AG04449 (cell line): Measurements from ENCODE around the gene ISCU.
"Not testable (repeated sequence)": the region's sequence is repeated elsewhere in the genome, so short reads cannot be mapped to it uniquely, and the experiment has no call there.

Source experiments
- CTCF ChIA-PET: fragments of 350-600 bp; formaldehyde crosslinking; extraction: SDS; loops from one replicate; lab custom pipeline; 2021; ENCODE audit warnings: antibody characterized with exemption; lab: Yijun Ruan, JAX
- POLR2A ChIA-PET: fragments of 400-600, 350-600 bp; formaldehyde crosslinking; extraction: SDS; loops from one replicate; lab custom pipeline; 2020; ENCODE audit warnings: antibody characterized with exemption, inconsistent platforms; lab: Yijun Ruan, JAX
- DNase-seq: peaks from one replicate; pipeline ENCODE4 v3.0.0-alpha.2; 2010; ENCODE audit warnings: low read depth, low spot score
- H3K4me3 ChIP-seq: 2 replicates; pipeline ENCODE4 v1.5.1; 2011; ENCODE audit warnings: low read depth, mild to moderate bottlenecking, control low read depth, low read length
- TF ChIP-seq, protein P1 (sequence below): IDR thresholded peaks from one replicate; pipeline ENCODE4 v1.5.1; 2011; ENCODE audit warnings: mild to moderate bottlenecking, moderate library complexity, low read length, control low read depth, inconsistent platforms; ENCODE audit not compliant: insufficient read depth; ENCODE audit errors: missing control alignments

The ISCU gene

DNA sequence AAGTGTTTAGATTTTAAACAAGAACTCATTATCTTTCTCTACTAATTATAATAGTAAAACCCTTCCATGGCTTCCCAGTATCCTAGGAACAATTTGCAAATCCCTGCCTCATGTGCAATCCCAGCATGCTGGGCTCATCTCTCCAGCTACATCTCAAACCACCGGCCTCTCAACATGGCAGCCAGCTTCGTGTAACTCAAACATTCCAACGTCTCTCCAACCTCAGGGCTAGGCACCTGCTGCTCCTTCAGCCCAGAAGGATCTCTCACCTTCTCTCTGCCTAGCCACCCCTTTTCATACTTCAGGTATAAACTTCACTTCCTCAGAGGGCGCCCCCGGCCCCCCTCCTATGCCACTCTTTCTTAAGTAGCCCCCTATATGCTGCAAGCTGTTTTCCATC is 8.6 kb upstream of the ISCU start:
- no peak for DNase-seq
- ChIA-PET CTCF (interaction anchor here (1.6 to 2.0 kb wide), 2 partner anchors 8 to 64 kb away, joined by 4 to 7 read pairs; partner anchors contain the start of gene ISCU), POLR2A (no interaction called here)
- no peak overlapping the region for H3K4me3 ChIP-seq
- TF ChIP-seq, protein P1, sequence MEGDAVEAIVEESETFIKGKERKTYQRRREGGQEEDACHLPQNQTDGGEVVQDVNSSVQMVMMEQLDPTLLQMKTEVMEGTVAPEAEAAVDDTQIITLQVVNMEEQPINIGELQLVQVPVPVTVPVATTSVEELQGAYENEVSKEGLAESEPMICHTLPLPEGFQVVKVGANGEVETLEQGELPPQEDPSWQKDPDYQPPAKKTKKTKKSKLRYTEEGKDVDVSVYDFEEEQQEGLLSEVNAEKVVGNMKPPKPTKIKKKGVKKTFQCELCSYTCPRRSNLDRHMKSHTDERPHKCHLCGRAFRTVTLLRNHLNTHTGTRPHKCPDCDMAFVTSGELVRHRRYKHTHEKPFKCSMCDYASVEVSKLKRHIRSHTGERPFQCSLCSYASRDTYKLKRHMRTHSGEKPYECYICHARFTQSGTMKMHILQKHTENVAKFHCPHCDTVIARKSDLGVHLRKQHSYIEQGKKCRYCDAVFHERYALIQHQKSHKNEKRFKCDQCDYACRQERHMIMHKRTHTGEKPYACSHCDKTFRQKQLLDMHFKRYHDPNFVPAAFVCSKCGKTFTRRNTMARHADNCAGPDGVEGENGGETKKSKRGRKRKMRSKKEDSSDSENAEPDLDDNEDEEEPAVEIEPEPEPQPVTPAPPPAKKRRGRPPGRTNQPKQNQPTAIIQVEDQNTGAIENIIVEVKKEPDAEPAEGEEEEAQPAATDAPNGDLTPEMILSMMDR, result no peak

DNA sequence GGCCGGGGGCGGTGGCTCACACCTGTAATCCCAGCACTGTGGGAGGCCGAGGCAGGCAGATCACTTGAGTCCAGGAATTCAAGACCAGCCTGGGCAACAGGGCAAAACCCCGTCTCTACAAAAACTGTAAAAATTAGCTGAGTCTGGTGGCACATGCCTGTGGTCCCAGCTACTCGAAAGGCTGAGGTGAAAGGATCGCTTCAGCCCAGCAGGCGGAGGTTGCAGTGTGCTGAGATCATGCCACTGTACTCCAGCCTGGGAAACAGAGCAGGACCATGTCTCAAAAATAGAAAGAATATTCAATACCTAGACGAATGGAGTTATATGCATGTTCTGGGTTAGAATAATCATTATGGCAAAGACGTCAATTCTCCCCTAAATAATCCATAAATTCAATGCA is 7.0 kb upstream of the ISCU start:
- POLR2A ChIA-PET, H3K4me3 ChIP-seq, DNase-seq: not testable (repeated sequence)
- CTCF ChIA-PET, result interaction anchor here (0.9 to 24.1 kb wide), 3 partner anchors 9 to 59 kb away, joined by 3 to 1115 read pairs (median 4); no protein-coding TSS in a partner anchor

DNA sequence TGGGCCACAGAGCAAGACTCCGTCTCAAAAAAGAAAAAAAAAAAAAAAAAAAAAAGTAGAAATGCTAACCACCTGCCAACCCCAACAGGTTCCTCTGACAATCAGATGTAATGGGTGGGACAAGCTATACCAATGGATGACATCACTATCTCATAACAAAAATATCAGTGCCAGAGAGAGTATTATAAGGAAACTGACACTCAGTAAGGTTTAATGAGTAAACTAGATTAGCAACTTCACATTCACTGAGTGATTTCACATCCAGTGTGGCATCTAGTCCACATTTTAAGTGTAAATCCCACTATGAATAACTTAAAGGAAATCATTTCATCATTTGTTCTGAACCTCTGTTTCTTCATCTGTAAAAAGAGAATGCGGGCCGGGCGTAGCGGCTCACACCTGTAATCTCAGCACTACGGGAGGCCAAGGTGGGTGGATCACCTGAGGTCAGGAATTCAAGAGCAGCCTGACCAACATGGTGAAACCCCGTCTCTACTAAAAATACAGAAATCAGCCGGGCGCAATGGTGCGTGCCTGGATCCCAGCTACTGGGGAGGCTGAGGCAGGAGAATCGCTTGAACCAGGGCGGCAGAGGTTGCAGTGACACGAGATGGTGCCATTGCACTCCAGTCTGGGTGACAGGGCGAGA is 3.3 kb upstream of the ISCU start:
- TF ChIP-seq, protein P1, result no peak
- CTCF ChIA-PET, result interaction anchor here (0.6 to 24.1 kb wide), 3 partner anchors 55 to 704 kb away, joined by 3 to 1115 read pairs (median 3); no protein-coding TSS in a partner anchor
- POLR2A ChIA-PET, result interaction anchor here (0.5 kb wide), 1 partner anchor 132 kb away, joined by 3 read pairs; no protein-coding TSS in a partner anchor
- H3K4me3 ChIP-seq, result no peak overlapping the region; the same call in 1 of the 2 replicates
- no peak for DNase-seq

DNA sequence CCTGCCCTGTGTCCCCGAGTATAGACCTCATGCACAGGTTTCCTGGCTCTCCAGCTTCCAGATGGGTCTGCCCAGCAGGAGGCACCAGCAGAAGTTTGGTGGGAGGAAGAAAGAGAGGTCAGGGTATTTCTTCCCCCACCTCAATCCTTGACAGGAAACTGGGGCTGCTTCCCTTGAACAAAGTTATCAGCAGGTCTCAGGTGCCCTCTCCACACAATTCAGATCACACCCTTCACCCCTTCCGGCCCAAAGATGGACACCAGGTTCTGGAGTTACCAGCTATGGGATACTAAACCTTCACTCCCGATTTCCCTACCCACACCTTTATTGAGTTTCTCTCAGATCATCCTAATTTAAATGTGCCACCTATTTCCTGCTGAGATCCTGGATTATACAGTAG is 2.6 kb upstream of the ISCU start:
- peak overlapping the region; percentile 97 for H3K4me3 ChIP-seq
- ChIA-PET CTCF (interaction anchor here (0.6 to 24.1 kb wide), 2 partner anchors 55 to 251 kb away, joined by 3 to 1115 read pairs; no protein-coding TSS in a partner anchor), POLR2A (no interaction called here)
- TF ChIP-seq, protein P1, result no peak
- DNase-seq, result no peak

DNA sequence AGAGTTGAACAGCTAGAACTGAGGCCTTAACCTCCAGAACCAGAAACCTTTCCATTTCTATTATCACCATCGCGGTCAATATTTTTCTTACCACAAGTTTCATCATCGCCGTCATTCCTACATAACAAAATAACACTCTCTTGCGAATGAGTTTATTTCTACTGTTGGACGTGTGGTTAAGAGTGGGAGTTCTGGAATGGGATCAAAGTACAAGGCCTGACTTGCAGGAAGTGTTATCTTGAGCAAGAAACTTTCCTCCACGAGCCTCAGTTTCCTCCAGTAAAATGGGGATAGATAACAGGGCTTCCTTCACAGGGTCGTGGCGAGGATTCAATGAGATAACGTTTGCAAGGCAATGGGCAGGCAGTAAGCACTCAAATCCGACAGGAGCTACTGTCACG is 2.1 kb upstream of the ISCU start:
- DNase-seq, result no peak
- TF ChIP-seq, protein P1, result no peak
- H3K4me3 ChIP-seq, result peak overlapping the region; percentile 97
- ChIA-PET CTCF (interaction anchor here (2.8 to 24.1 kb wide), 2 partner anchors 11 to 54 kb away, joined by 12 to 1115 read pairs; no protein-coding TSS in a partner anchor), POLR2A (interaction anchor here (0.5 kb wide), 1 partner anchor 81 kb away, joined by 5 read pairs; no protein-coding TSS in a partner anchor)

DNA sequence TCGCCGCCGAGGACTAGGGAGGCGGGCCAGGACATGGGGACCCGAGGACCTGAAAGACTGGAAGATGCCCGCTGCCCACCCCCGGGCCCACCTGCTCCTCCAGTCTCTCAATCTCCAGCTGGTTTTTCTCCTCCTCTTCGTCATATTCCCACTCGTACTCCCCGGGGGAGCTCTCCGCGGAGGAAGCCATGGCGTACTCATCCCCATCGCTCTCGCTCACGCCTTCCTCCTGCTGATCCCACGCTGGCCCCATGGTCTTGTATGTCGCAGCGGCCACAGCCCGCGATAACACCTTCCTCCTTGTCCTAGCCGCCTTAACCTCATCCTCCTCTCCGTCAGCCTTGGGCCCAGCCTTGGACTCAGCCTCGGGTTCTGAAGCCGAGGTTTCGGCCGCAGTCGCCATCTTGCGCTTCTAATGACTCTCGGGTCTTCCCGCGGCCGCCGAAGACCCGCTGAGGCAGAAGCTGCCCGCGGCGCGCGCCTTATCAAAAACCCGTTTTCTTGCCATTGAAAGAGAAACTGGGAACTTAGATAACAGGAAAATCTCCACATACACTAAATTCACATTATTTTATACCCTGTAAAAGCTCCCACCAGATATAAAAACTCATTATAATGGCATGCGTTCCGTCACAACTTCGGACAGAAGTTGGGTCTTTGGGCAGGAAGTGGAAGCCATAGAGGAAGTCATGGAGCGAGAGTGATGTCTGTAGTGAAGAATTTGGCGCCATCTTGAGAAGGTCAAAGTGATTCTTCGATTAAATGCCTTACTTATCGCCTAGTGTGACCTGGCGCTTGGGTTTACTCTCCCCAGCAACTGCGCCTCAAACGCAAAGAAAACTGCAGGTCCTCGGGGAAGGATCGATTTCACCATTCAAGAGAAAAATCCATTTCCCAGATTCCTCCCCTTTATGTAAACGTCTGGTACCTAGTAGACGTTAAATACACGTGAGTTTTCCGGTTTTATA is 1.4 kb upstream of the ISCU start, which contains the start of gene SART3:
Gene SART3, minus strand, starts transcription at position 422 of the 968 bp plus-strand sequence. Its CDS starts 19 bp downstream, at position 403.
- TF ChIP-seq, protein P1, result no peak
- peak within 1 kb of the TSS; percentile 97 for H3K4me3 ChIP-seq
- POLR2A ChIA-PET, result interaction anchor here (0.5 to 0.9 kb wide), 2 partner anchors 80 to 256 kb away, joined by 3 to 5 read pairs; no protein-coding TSS in a partner anchor
- no peak for DNase-seq
- CTCF ChIA-PET, result interaction anchor here (1.0 to 24.1 kb wide), 4 partner anchors 10 to 242 kb away, joined by 3 to 1115 read pairs (median 8); no protein-coding TSS in a partner anchor
